ENCODE results near the gene TMEM141.
"Not testable (repeated sequence)": the region's sequence is repeated elsewhere in the genome, so short reads cannot be mapped to it uniquely, and the experiment has no call there.

Gene TMEM141

GRCh38 chr9:136840140-136840876 is 49.2 kb downstream of the TMEM141 start:
- Mint-ChIP-seq H3K27ac (no peak overlapping the region), H3K27me3 (ENCODE audit: low read depth) (peaks cover 5% of the 10 kb centered on the region), H3K9me3 (no peaks in the 10 kb centered on the region), H3K36me3 (ENCODE audit: low read depth) (peaks cover 6% of the 10 kb centered on the region), H3K4me3 (no peak overlapping the region), H3K4me1 (ENCODE audit: low read depth) (peaks cover 7% of the 10 kb centered on the region)
- DNase-seq (ENCODE audit: low spot score), result no peak

GRCh38 chr9:136840877-136841645 is 49.9 kb downstream of the TMEM141 start:
- Mint-ChIP-seq H3K4me1 (ENCODE audit: low read depth) (peaks cover 7% of the 10 kb centered on the region), H3K9me3 (no peaks in the 10 kb centered on the region), H3K36me3 (ENCODE audit: low read depth) (peaks cover 6% of the 10 kb centered on the region), H3K27ac (no peak overlapping the region), H3K4me3 (no peak overlapping the region), H3K27me3 (ENCODE audit: low read depth) (peaks cover 5% of the 10 kb centered on the region)
- no peak for DNase-seq (ENCODE audit: low spot score)

- H3K4me1 Mint-ChIP-seq (ENCODE audit: low read depth); H3K9me3 Mint-ChIP-seq; H3K36me3 Mint-ChIP-seq (ENCODE audit: low read depth); DNase-seq (ENCODE audit: low spot score); H3K27me3 Mint-ChIP-seq (ENCODE audit: low read depth): not testable (repeated sequence)
- Mint-ChIP-seq H3K4me3 (peak overlapping the region; percentile 84), H3K27ac (peak overlapping the region; percentile 72)
Observed at GRCh38 chr9:136841646-136842379, 50.7 kb downstream of the TMEM141 start.

GRCh38 chr9:136842380-136842948 is 51.3 kb downstream of the TMEM141 start, which contains the start of gene AJM1:
Gene AJM1, plus strand, starts transcription at chr9:136842478. Its CDS starts 1,937 bp downstream, at chr9:136844415.
- H3K4me1 Mint-ChIP-seq (ENCODE audit: low read depth); H3K36me3 Mint-ChIP-seq (ENCODE audit: low read depth); H3K9me3 Mint-ChIP-seq: not testable (repeated sequence)
- H3K4me3 Mint-ChIP-seq, result peak within 1 kb of the TSS; percentile 84
- peak within 1 kb of the TSS; percentile 72 for H3K27ac Mint-ChIP-seq
- peak; percentile 74 for DNase-seq (ENCODE audit: low spot score)
- peaks cover 11% of the 10 kb centered on the region for H3K27me3 Mint-ChIP-seq (ENCODE audit: low read depth)
